ENCODE measurements around the gene CLEC4D. TPM values are rescaled to one million over a fixed set of nuclear protein-coding genes. Genes with fewer than 3 reads are reported as not detected.

CLEC4D gene
- total and polyA plus RNA-seq, 2 of the 8 experiments (the other 6 are each of a cell fraction or from before 2014, with no cell fraction given) = 0.14 TPM; not detected in 1

DNA sequence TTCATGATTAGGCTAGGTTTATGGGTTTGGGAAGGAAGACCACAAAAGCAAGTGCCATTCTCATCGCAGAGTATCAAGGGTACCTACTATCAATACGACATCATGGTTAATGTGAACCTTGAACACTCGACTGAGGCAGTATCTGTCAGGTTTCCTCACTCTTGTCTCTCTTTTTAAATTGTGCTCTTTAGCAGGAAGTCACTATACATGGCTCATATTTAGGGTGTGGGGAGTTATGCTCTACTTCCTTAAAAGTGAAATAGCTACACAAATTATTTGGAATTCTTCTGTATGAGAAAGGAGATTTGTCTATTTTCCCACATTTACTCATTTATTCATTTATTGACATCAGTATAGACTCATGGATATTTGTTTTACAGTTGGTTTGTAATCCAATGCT is 33.3 kb downstream of the CLEC4D start (continued):
- TF ChIP-seq PHF8 (conservative IDR thresholded peaks at IDR 0.05; ENCODE audit: low read depth, low read length) (no peak), HDAC2 (IDR thresholded peaks at IDR 0.05; ENCODE audit: borderline replicate concordance in 1 of 2, low read depth in 2 of 2, low read length in 2 of 2) (no peak), TAF1 (IDR thresholded peaks at IDR 0.05; ENCODE audit: low read depth, low read length) (no peak)

All from H1 (cell line).